Measurements from ENCODE around the gene UCP2.
"Not testable (repeated sequence)": the region's sequence is repeated elsewhere in the genome, so short reads cannot be mapped to it uniquely, and the experiment has no call there.

The UCP2 gene

GRCh38 chr11:73936047-73936446 lies 46.6 kb downstream of the UCP2 start:
- DNase-seq: not testable (repeated sequence)

- DNase-seq: no peak
These were observed 49.9 kb downstream of the UCP2 start for GRCh38 chr11:73932781-73933180.

- no peak for DNase-seq
These were observed 50.7 kb downstream of the UCP2 start for GRCh38 chr11:73931951-73932350.

GRCh38 chr11:73931039-73931645 lies 51.5 kb downstream of the UCP2 start:
- no peak for DNase-seq

- DNase-seq: no peak
These were observed 53.3 kb downstream of the UCP2 start for GRCh38 chr11:73929388-73929787.

Measured in activated T-cell treated with anti-CD3 and anti-CD28 coated beads, Interleukin-2, amount 50 U/mL, for 1 hour (primary cell).